Keratinocyte (primary cell): Measurements from ENCODE around the gene ASB15. TPM values are rescaled to one million over a fixed set of nuclear protein-coding genes. Genes with fewer than 3 reads are reported as not detected.

ENCODE experiments used
- DNase-seq: peaks from one replicate; pipeline ENCODE4 v3.0.0-alpha.2; 2011; ENCODE audit warnings: low read depth, missing footprints, low spot score
- FAIRE-seq: peaks from 2 replicates; lab custom pipeline; 2011; peaks lifted over from hg19 to GRCh38; lab: Jason Lieb, UNC
- H2AFZ ChIP-seq: 2 replicates; pipeline ENCODE4 v1.6.0; 2012; ENCODE audit warnings: low read length, control low read depth, inconsistent platforms; ENCODE audit not compliant: control insufficient read depth
- H3K27ac ChIP-seq: 2 replicates; pipeline ENCODE4 v1.5.1; 2011; ENCODE audit warnings: low read length; ENCODE audit not compliant: control insufficient read depth, insufficient read depth
- H3K27me3 ChIP-seq: 3 replicates; pipeline ENCODE4 v1.6.0; 2011; ENCODE audit warnings: low read length; ENCODE audit not compliant: control insufficient read depth, insufficient read depth; ENCODE audit errors: extremely low read depth
- H3K36me3 ChIP-seq, 2 experiments: 2 replicates in 1 of 2; 3 replicates in 1 of 2; pipeline ENCODE4 v1.5.1; 2011; ENCODE audit warnings: low read length in 2 of 2, mild to moderate bottlenecking in 1 of 2; ENCODE audit not compliant: control insufficient read depth in 2 of 2, insufficient read depth in 2 of 2; ENCODE audit errors: extremely low read depth in 1 of 2
- H3K4me1 ChIP-seq: 3 replicates; pipeline ENCODE4 v1.5.1; 2011; ENCODE audit warnings: low read length; ENCODE audit not compliant: control insufficient read depth, insufficient read depth; ENCODE audit errors: extremely low read depth
- H3K4me2 ChIP-seq: 3 replicates; pipeline ENCODE4 v1.6.0; 2011; ENCODE audit warnings: low read depth, low read length; ENCODE audit not compliant: control insufficient read depth, insufficient read depth; ENCODE audit errors: extremely low read depth
- H3K4me3 ChIP-seq, 3 experiments: fragments of 200-600 bp in 1 of 3; sonication (generic) in 1 of 3; 2 replicates in 2 of 3; 3 replicates in 1 of 3; pipeline ENCODE4 v1.5.1; 2011 to 2016; ENCODE audit warnings: low read length in 3 of 3, mild to moderate bottlenecking in 3 of 3, control low read depth in 2 of 3, inconsistent platforms in 1 of 3, low read depth in 1 of 3, mixed read lengths in 1 of 3, mixed run types in 1 of 3, moderate library complexity in 1 of 3; ENCODE audit not compliant: control insufficient read depth in 2 of 3, insufficient read depth in 2 of 3; ENCODE audit errors: extremely low read depth in 1 of 3
- H3K79me2 ChIP-seq: 2 replicates; pipeline ENCODE4 v1.6.0; 2012; ENCODE audit warnings: low read length; ENCODE audit not compliant: control insufficient read depth, insufficient read depth
- H3K9ac ChIP-seq: 3 replicates; pipeline ENCODE4 v1.6.0; 2011; ENCODE audit warnings: low read length; ENCODE audit not compliant: control insufficient read depth, insufficient read depth; ENCODE audit errors: extremely low read depth
- H3K9me1 ChIP-seq: 3 replicates; pipeline ENCODE4 v1.6.0; 2011; ENCODE audit warnings: low read length; ENCODE audit not compliant: control insufficient read depth, insufficient read depth; ENCODE audit errors: extremely low read depth
- H3K9me3 ChIP-seq: 2 replicates; pipeline ENCODE4 v1.5.1; 2012; ENCODE audit warnings: low read depth, low read length; ENCODE audit not compliant: control insufficient read depth
- H4K20me1 ChIP-seq: 3 replicates; pipeline ENCODE4 v1.6.0; 2011; ENCODE audit warnings: low read length; ENCODE audit not compliant: control insufficient read depth, insufficient read depth; ENCODE audit errors: extremely low read depth
- CTCF ChIP-seq, 3 experiments: IDR thresholded peaks in 1 of 3; conservative IDR thresholded peaks in 1 of 3; optimal IDR thresholded peaks in 1 of 3; 2 replicates in 2 of 3; 3 replicates in 1 of 3; pipeline versions ENCODE3 to v1.5.1; 2011; ENCODE audit warnings: low read length in 3 of 3, mild to moderate bottlenecking in 3 of 3, moderate library complexity in 2 of 3, control low read depth in 1 of 3, inconsistent platforms in 1 of 3; ENCODE audit not compliant: insufficient read depth in 2 of 3; ENCODE audit errors: extremely low read depth in 1 of 3
- EZH2 ChIP-seq: IDR thresholded peaks from one replicate; pipeline ENCODE4 v1.6.1; 2012; ENCODE audit warnings: inconsistent platforms, mild to moderate bottlenecking, low read length, moderate library complexity
- dilution Hi-C: fragments of 300-500 bp; cut with MboI; formaldehyde crosslinking; loops from one replicate; pipeline ENCODE4 v1.7.0; 2020; ENCODE audit warnings: low sequenced_read_pairs; ENCODE audit not compliant: extremely low pct_ligation_motif_present
- polyA plus RNA-seq, 5 experiments: library from polyadenylated mRNA; depleted of rRNA in 3 of 5; stranded (reverse) in 3 of 5; stranded (forward) in 1 of 5; unstranded in 1 of 5; fragments of >200 nt; gene quantifications; 1 replicate in 1 of 5; 2 replicates in 3 of 5; 3 replicates in 1 of 5; pipeline versions ENCODE4 v1.2.1 to v1.2.3, GENCODE V29; 2011 to 2012; ENCODE audit warnings: missing spikeins in 2 of 5, low read depth in 1 of 5, low replicate concordance in 1 of 5

Gene ASB15
- polyA plus RNA-seq, 1 donor (not counting 4 experiments of a cell fraction or from before 2014, with no cell fraction given), result not detected

GRCh38 chr7:123599766-123600165 lies 1.9 kb upstream of the ASB15 start:
- H3K9ac ChIP-seq, result no peak overlapping the region
- no peaks in the 10 kb centered on the region for H3K79me2 ChIP-seq
- H3K4me1 ChIP-seq, result no peaks in the 10 kb centered on the region
- no peaks in the 10 kb centered on the region for H3K27me3 ChIP-seq
- dilution Hi-C loops, result no loop called here
- H4K20me1 ChIP-seq, result no peaks in the 10 kb centered on the region
- DNase-seq, result no peak
- no peak overlapping the region for H2AFZ ChIP-seq
- FAIRE-seq, result no peak
- H3K9me1 ChIP-seq, result no peaks in the 10 kb centered on the region
- no peak overlapping the region for H3K4me2 ChIP-seq
- H3K27ac ChIP-seq, result no peak overlapping the region
- TF ChIP-seq EZH2, result no peak
- TF ChIP-seq CTCF (optimal IDR thresholded peaks at IDR 0.05 in 1 of 3, IDR thresholded peaks at IDR 0.05 in 1 of 3, conservative IDR thresholded peaks at IDR 0.05 in 1 of 3; ENCODE audit: extremely low read depth in 1 of 3, insufficient read depth in 2 of 3, low read length in 3 of 3), result no peak
- no peaks in the 10 kb centered on the region for H3K36me3 ChIP-seq
- no peaks in the 10 kb centered on the region for H3K9me3 ChIP-seq
- H3K4me3 ChIP-seq, result no peak overlapping the region

GRCh38 chr7:123600876-123601275 lies 745 bp upstream of the ASB15 start:
- FAIRE-seq (no peak), DNase-seq (no peak)
- TF ChIP-seq CTCF (optimal IDR thresholded peaks at IDR 0.05 in 1 of 3, IDR thresholded peaks at IDR 0.05 in 1 of 3, conservative IDR thresholded peaks at IDR 0.05 in 1 of 3; ENCODE audit: extremely low read depth in 1 of 3, insufficient read depth in 2 of 3, low read length in 3 of 3) (no peak), EZH2 (no peak)
- H3K4me3 ChIP-seq, result no peak overlapping the region
- H3K4me1 ChIP-seq, result no peaks in the 10 kb centered on the region
- dilution Hi-C loops, result no loop called here
- no peaks in the 10 kb centered on the region for H3K9me3 ChIP-seq
- H2AFZ ChIP-seq, result no peak overlapping the region
- H3K9me1 ChIP-seq, result no peaks in the 10 kb centered on the region
- H3K9ac ChIP-seq, result no peak overlapping the region
- no peaks in the 10 kb centered on the region for H4K20me1 ChIP-seq
- H3K4me2 ChIP-seq, result no peak overlapping the region
- H3K36me3 ChIP-seq, result no peaks in the 10 kb centered on the region
- no peaks in the 10 kb centered on the region for H3K79me2 ChIP-seq
- no peaks in the 10 kb centered on the region for H3K27me3 ChIP-seq
- H3K27ac ChIP-seq, result no peak overlapping the region
